BLaER1 (cell line): Measurements from ENCODE around the gene ASIP.
"Not testable (repeated sequence)": the region's sequence is repeated elsewhere in the genome, so short reads cannot be mapped to it uniquely, and the experiment has no call there.

Experiments used
- H3K27ac ChIP-seq: shearing (Covaris generic); formaldehyde crosslinking; 2 replicates; pipeline ENCODE4 v1.8.1; 2022
- H3K27me3 ChIP-seq: shearing (Covaris generic); formaldehyde crosslinking; 2 replicates; pipeline ENCODE4 v1.8.1; 2022
- H3K36me3 ChIP-seq: shearing (Covaris generic); formaldehyde crosslinking; 2 replicates; pipeline ENCODE4 v1.8.1; 2022
- H3K4me1 ChIP-seq: shearing (Covaris generic); formaldehyde crosslinking; 2 replicates; pipeline ENCODE4 v1.8.1; 2022
- H3K4me2 ChIP-seq: shearing (Covaris generic); formaldehyde crosslinking; 2 replicates; pipeline ENCODE4 v1.8.1; 2022
- H3K4me3 ChIP-seq: shearing (Covaris generic); formaldehyde crosslinking; 2 replicates; pipeline ENCODE4 v1.8.1; 2022
- H3K9ac ChIP-seq: shearing (Covaris generic); formaldehyde crosslinking; 2 replicates; pipeline ENCODE4 v1.8.1; 2022
- H3K9me3 ChIP-seq: shearing (Covaris generic); formaldehyde crosslinking; 2 replicates; pipeline ENCODE4 v1.8.1; 2022
- H4K20me1 ChIP-seq: shearing (Covaris generic); formaldehyde crosslinking; 2 replicates; pipeline ENCODE4 v1.8.1; 2022
- Cebpa-rat ChIP-seq: shearing (Covaris generic); IDR thresholded peaks from 2 replicates; pipeline ENCODE4 v1.8.1; 2022

Gene ASIP

DNA sequence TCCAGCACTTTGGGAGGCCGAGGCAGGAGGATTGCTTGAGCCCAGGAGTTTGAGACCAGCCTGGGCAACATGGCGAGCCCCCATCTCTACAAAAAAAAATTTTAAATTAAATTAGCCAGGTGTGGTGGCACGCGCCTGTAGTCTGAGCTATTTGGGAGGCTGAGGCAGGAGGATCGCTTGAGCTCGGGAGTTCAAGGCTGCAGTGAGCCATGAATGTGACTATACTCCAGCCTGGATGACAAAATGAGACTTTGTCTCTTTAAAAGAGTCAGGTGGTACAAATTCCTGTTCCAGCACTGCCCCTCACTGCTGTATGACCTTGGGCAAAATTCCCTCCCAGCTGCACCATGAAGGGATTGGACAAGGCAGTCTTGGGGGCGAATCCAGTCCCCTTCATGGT is 33.5 kb downstream of the ASIP start:
- Histone ChIP-seq H3K4me2 (no peak overlapping the region), H3K4me3 (no peak overlapping the region), H3K36me3 (peaks cover 82% of the 10 kb centered on the region), H3K4me1 (peaks cover 1% of the 10 kb centered on the region), H3K9ac (no peak overlapping the region), H3K27me3 (peaks cover 15% of the 10 kb centered on the region; the same call in 1 of the 2 replicates), H4K20me1 (peaks cover 11% of the 10 kb centered on the region; the same call in 1 of the 2 replicates), H3K27ac (no peak overlapping the region), H3K9me3 (no peaks in the 10 kb centered on the region)
- TF ChIP-seq Cebpa-rat: no peak

DNA sequence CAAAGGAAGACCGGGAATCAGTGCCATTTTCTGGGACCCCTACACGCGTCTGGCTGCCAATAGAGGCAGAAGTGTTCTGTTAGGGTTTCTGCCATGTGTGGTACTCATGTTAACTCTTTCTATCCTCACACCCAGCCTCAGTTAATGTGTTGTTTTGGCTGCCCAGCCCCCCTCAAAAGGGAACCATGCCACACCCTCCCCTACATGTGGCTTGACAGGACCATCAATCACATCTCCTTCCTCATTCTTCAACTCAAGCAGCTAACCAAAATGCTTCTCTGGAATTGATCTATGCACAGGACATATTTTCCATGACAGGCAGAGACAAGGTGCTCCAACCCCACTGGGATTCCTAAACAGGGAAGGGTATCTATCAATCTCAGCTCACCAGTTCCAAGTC is 40.0 kb downstream of the ASIP start:
- H4K20me1 ChIP-seq: no peaks in the 10 kb centered on the region
- H3K9ac ChIP-seq: no peak overlapping the region
- H3K9me3 ChIP-seq: no peaks in the 10 kb centered on the region
- H3K4me2 ChIP-seq: no peak overlapping the region
- no peak overlapping the region for H3K27ac ChIP-seq
- TF ChIP-seq Cebpa-rat: no peak
- H3K4me3 ChIP-seq: no peak overlapping the region
- no peaks in the 10 kb centered on the region for H3K27me3 ChIP-seq
- peaks cover 97% of the 10 kb centered on the region for H3K36me3 ChIP-seq
- peaks cover 17% of the 10 kb centered on the region for H3K4me1 ChIP-seq

DNA sequence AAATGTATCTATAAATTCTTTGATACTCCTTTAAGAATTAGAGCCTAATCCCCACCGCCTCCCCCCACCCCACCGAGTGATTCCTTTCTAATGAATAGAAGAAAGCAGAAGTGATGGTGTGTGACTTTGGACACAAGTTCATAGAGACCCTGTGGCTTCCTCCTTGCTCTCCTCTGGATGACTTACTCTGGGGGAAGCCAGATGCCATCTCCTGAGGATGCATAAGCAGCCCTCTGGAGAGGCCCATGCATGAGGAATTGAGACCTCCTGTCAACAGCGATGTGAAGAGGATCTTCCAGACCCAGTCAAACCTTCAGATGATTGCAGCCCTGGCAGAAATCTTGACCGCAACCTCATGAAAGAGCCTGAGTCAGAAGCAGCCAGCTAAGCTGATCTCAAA is 40.8 kb downstream of the ASIP start:
- Histone ChIP-seq H3K9me3 (no peaks in the 10 kb centered on the region), H3K4me3 (no peak overlapping the region), H3K4me2 (no peak overlapping the region), H3K4me1 (peaks cover 17% of the 10 kb centered on the region), H3K36me3 (peaks cover 97% of the 10 kb centered on the region), H3K9ac (no peak overlapping the region), H3K27ac (no peak overlapping the region), H4K20me1 (no peaks in the 10 kb centered on the region), H3K27me3 (no peaks in the 10 kb centered on the region)
- TF ChIP-seq Cebpa-rat: no peak

DNA sequence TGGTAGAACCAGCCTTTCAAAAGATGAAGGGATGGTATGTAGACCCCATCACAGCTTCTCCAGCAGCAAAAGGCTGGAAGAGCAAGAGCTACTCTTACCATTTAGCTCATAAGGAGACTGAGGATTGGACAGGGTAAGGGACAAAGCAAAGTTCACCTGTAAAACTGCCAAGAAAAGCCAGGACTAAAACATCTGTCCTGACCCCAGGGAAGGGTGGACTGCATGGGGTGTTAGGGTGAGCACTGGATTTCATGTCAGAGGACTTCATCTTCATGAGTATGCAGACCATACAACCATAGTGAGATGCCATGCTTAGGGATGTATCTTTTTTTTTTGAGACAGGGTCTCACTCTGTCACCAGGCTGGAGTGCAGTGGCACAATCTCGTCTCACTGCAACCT is 42.6 kb downstream of the ASIP start:
- no peak for TF ChIP-seq Cebpa-rat
- no peak overlapping the region for H3K4me2 ChIP-seq
- H3K4me3 ChIP-seq: no peak overlapping the region
- peaks cover 96% of the 10 kb centered on the region for H3K36me3 ChIP-seq
- H3K9ac ChIP-seq: no peak overlapping the region
- peaks cover 17% of the 10 kb centered on the region for H3K4me1 ChIP-seq
- H3K27me3 ChIP-seq: no peaks in the 10 kb centered on the region
- no peaks in the 10 kb centered on the region for H4K20me1 ChIP-seq
- H3K9me3 ChIP-seq: no peaks in the 10 kb centered on the region
- H3K27ac ChIP-seq: no peak overlapping the region

DNA sequence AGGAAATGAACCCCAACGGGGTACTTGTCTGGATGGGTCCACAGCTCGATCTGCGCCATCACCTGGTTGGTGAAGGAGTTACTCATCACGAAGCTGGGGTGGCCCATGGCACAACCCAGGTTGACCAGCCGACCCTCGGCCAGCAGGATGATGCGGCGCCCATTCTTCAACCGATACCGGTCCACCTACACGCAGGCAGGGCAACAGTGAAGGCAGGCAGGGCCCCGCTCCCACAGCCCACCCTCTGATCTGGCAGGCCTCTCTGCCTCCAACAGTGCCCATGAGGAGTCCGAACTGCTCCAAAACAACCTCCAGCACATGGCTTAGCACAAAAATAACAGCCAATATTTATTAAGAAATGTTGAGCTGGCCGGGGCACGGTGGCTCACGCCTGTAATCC is 44.2 kb downstream of the ASIP start:
- no peaks in the 10 kb centered on the region for H3K9me3 ChIP-seq
- no peaks in the 10 kb centered on the region for H4K20me1 ChIP-seq
- H3K36me3 ChIP-seq: peaks cover 98% of the 10 kb centered on the region
- peaks cover 17% of the 10 kb centered on the region for H3K4me1 ChIP-seq
- H3K27me3 ChIP-seq: no peaks in the 10 kb centered on the region
- no peak overlapping the region for H3K27ac ChIP-seq
- no peak overlapping the region for H3K4me3 ChIP-seq
- TF ChIP-seq Cebpa-rat: no peak
- H3K9ac ChIP-seq: no peak overlapping the region
- no peak overlapping the region for H3K4me2 ChIP-seq

DNA sequence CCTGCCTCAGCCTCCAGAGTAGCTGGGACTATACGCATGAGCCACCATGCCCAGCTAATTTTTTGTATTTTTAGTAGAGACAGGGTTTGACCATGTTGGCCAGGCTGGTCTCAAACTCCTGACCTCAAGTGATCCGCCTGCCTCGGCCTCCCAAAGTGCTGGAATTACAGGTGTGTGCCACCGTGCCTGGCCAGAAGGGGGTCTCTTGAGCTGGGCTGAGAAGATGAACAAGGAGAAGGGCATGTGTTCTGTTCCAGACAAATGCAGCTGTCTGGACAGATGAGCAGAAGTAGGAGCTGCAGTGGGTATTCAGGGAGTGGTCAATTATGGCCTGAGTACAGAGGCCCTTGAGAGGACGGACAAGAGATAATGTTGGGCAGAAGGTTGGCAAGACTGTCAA is 46.3 kb downstream of the ASIP start:
- H3K27ac ChIP-seq, H3K4me3 ChIP-seq, H3K4me2 ChIP-seq, H3K9ac ChIP-seq, H3K27me3 ChIP-seq, H3K9me3 ChIP-seq, H4K20me1 ChIP-seq: not testable (repeated sequence)
- peaks cover 99% of the 10 kb centered on the region for H3K36me3 ChIP-seq
- peaks cover 12% of the 10 kb centered on the region for H3K4me1 ChIP-seq

DNA sequence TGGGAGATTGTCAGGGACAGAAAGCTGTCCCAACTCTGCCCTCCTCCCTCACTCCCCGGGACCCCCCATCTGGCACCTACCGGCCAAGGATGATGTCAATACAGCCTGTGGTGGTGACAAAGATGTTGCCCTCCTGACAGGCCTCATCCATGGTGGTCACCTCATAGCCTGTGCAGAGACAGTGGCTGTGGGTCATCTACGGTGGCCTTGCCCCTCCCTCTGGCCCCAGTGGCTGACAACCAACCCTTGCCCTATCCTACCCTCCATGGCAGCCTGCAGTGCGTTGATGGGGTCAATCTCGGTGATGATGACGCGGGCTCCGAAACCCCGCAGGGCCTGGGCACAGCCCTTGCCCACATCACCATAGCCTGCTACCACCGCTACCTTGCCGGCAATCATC is 49.2 kb downstream of the ASIP start:
- no peak overlapping the region for H3K27ac ChIP-seq
- H4K20me1 ChIP-seq: peaks cover 24% of the 10 kb centered on the region
- H3K27me3 ChIP-seq: no peaks in the 10 kb centered on the region
- no peak overlapping the region for H3K4me3 ChIP-seq
- TF ChIP-seq Cebpa-rat: no peak
- H3K36me3 ChIP-seq: peaks cover 99% of the 10 kb centered on the region
- no peak overlapping the region for H3K9ac ChIP-seq
- no peaks in the 10 kb centered on the region for H3K9me3 ChIP-seq
- H3K4me1 ChIP-seq: no peaks in the 10 kb centered on the region
- H3K4me2 ChIP-seq: no peak overlapping the region

DNA sequence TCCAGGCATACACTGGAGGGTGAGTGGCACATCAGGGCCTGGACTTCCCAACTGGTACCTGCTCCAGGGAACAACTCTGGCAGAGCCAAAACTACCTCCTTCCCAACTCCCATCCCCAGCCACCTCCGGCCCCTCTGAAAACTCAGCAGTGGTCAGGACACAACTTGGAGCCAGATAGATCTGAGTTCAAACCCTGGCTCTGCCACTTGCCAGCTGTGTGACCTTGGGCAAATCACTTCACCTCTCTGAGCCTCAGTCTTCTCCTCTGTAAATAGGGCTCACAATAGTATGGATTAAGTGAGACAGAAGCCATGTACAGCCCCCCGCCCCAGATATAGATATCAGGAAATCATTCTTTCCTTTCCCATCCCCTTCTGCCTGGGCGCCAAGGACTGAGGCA is 51.3 kb downstream of the ASIP start:
- no peak overlapping the region for H3K27ac ChIP-seq
- H3K9ac ChIP-seq: no peak overlapping the region
- no peaks in the 10 kb centered on the region for H3K9me3 ChIP-seq
- no peaks in the 10 kb centered on the region for H3K4me1 ChIP-seq
- H3K27me3 ChIP-seq: no peaks in the 10 kb centered on the region
- H3K36me3 ChIP-seq: peaks cover 99% of the 10 kb centered on the region
- H4K20me1 ChIP-seq: peaks cover 45% of the 10 kb centered on the region
- H3K4me2 ChIP-seq: no peak overlapping the region
- TF ChIP-seq Cebpa-rat: no peak
- no peak overlapping the region for H3K4me3 ChIP-seq

DNA sequence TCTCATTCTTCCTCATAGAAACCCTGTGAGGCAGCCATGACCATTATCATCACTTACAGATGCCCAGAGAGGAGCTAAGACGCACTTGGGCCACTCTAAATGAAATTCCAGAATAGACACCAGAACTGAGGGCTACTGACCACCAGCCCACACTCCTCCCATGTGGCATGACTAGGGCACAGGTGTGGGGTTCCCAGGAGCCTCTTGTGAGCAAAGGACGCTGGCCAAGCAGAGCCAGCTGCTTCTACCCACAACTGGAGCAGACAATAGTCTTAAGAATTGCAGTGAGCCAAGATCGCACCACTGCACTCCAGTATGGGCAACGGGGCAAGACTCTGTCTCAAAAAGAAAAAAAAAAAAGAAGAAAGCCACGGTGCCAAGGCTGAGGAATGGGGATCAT is 51.9 kb downstream of the ASIP start:
- peaks cover 49% of the 10 kb centered on the region for H4K20me1 ChIP-seq
- no peaks in the 10 kb centered on the region for H3K4me1 ChIP-seq
- TF ChIP-seq Cebpa-rat: no peak
- H3K4me2 ChIP-seq: no peak overlapping the region
- H3K36me3 ChIP-seq: peaks cover 95% of the 10 kb centered on the region
- no peaks in the 10 kb centered on the region for H3K27me3 ChIP-seq
- no peak overlapping the region for H3K27ac ChIP-seq
- no peak overlapping the region for H3K9ac ChIP-seq
- no peaks in the 10 kb centered on the region for H3K9me3 ChIP-seq
- H3K4me3 ChIP-seq: no peak overlapping the region

DNA sequence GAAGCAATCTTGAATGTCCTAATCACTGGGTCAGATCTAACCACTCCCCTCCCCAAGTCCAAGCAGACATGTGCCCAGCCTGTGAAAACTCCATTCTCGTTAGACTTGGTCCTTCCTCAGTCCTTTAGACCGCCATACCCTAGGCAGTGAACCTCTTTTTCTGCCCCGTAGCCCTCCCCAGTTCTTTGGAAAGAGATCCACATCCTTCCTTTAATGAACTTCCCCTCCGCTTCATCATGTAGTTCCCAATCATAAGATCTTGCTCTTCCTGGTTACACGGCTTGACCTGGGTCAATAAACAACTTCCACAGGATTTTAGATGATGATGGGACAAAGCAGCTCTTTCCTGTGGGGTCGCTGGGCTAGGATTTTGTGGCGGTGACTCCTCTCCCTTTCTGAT is 52.4 kb downstream of the ASIP start:
- Histone ChIP-seq H3K4me3 (no peak overlapping the region), H3K27ac (no peak overlapping the region), H3K9ac (no peak overlapping the region), H4K20me1 (peaks cover 51% of the 10 kb centered on the region), H3K27me3 (no peaks in the 10 kb centered on the region), H3K4me2 (no peak overlapping the region), H3K4me1 (no peaks in the 10 kb centered on the region), H3K36me3 (peaks cover 91% of the 10 kb centered on the region), H3K9me3 (no peaks in the 10 kb centered on the region)
- no peak for TF ChIP-seq Cebpa-rat

DNA sequence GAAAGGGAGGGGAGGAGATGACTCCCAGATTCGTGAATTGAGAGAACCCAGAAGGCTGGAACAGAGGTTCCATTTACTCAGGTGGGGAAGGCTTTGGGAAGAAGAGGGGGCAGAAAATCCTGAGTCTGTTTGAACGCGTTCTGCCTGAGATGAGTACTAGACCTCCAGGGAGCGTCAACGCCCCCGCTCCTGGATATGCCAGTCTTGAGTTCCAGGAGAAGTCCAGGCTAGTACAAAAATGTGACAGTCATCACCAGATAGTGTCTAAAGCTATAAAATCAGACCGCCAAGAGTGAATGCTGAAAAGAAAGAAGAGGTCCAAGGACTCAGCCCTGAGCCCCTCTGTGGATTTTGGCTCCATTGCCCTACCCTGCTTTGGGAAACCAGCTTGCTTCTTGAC is 53.3 kb downstream of the ASIP start:
- Histone ChIP-seq H4K20me1 (peaks cover 61% of the 10 kb centered on the region), H3K9ac (no peak overlapping the region), H3K4me3 (no peak overlapping the region), H3K36me3 (peaks cover 92% of the 10 kb centered on the region), H3K27ac (no peak overlapping the region), H3K9me3 (no peaks in the 10 kb centered on the region), H3K4me1 (0 out of 2 replicates have a peak, but pooled peaks cover 8% of the 10 kb centered on the region), H3K4me2 (no peak overlapping the region), H3K27me3 (no peaks in the 10 kb centered on the region)
- no peak for TF ChIP-seq Cebpa-rat
